Fibroblast of lung (primary cell): Measurements from ENCODE around the gene RNU1-1.
"Not testable (repeated sequence)": the region's sequence is repeated elsewhere in the genome, so short reads cannot be mapped to it uniquely, and the experiment has no call there.

Experiments
- EZH2 ChIP-seq: IDR thresholded peaks from 2 replicates; pipeline ENCODE4 v1.5.1; 2012; ENCODE audit warnings: low read length, control low read depth, mild to moderate bottlenecking; ENCODE audit errors: missing control alignments
- TF ChIP-seq, protein P1 (sequence below), 2 donors: IDR thresholded peaks in 1 of 2; conservative IDR thresholded peaks in 1 of 2; 1 replicate in 1 of 2; 2 replicates in 1 of 2; pipeline ENCODE4 v1.5.1; 2011 to 2012; ENCODE audit warnings: low read length in 2 of 2, control low read depth in 1 of 2, inconsistent platforms in 1 of 2, low read depth in 1 of 2, mild to moderate bottlenecking in 1 of 2

GRCh38 chr1:16549545-16549944 lies 35.5 kb upstream of the RNU1-1 start:
- TF ChIP-seq, protein P1, sequence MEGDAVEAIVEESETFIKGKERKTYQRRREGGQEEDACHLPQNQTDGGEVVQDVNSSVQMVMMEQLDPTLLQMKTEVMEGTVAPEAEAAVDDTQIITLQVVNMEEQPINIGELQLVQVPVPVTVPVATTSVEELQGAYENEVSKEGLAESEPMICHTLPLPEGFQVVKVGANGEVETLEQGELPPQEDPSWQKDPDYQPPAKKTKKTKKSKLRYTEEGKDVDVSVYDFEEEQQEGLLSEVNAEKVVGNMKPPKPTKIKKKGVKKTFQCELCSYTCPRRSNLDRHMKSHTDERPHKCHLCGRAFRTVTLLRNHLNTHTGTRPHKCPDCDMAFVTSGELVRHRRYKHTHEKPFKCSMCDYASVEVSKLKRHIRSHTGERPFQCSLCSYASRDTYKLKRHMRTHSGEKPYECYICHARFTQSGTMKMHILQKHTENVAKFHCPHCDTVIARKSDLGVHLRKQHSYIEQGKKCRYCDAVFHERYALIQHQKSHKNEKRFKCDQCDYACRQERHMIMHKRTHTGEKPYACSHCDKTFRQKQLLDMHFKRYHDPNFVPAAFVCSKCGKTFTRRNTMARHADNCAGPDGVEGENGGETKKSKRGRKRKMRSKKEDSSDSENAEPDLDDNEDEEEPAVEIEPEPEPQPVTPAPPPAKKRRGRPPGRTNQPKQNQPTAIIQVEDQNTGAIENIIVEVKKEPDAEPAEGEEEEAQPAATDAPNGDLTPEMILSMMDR (conservative IDR thresholded peaks at IDR 0.05 in 1 of 2, IDR thresholded peaks at IDR 0.05 in 1 of 2; ENCODE audit: low read depth in 1 of 2, low read length in 2 of 2): not testable (repeated sequence)
- TF ChIP-seq EZH2: not testable (repeated sequence)
